Keratinocyte (primary cell): ENCODE data around the gene AXIN2. TPM values are rescaled to one million over a fixed set of nuclear protein-coding genes. Genes with fewer than 3 reads are reported as not detected.

Source experiments
- DNase-seq: peaks from one replicate; pipeline ENCODE4 v3.0.0-alpha.2; 2011; ENCODE audit warnings: low read depth, missing footprints, low spot score
- FAIRE-seq: peaks from 2 replicates; lab custom pipeline; 2011; peaks lifted over from hg19 to GRCh38; lab: Jason Lieb, UNC
- H2AFZ ChIP-seq: 2 replicates; pipeline ENCODE4 v1.6.0; 2012; ENCODE audit warnings: low read length, control low read depth, inconsistent platforms; ENCODE audit not compliant: control insufficient read depth
- H3K27ac ChIP-seq: 2 replicates; pipeline ENCODE4 v1.5.1; 2011; ENCODE audit warnings: low read length; ENCODE audit not compliant: control insufficient read depth, insufficient read depth
- H3K27me3 ChIP-seq: 3 replicates; pipeline ENCODE4 v1.6.0; 2011; ENCODE audit warnings: low read length; ENCODE audit not compliant: control insufficient read depth, insufficient read depth; ENCODE audit errors: extremely low read depth
- H3K36me3 ChIP-seq, 2 experiments: 2 replicates in 1 of 2; 3 replicates in 1 of 2; pipeline ENCODE4 v1.5.1; 2011; ENCODE audit warnings: low read length in 2 of 2, mild to moderate bottlenecking in 1 of 2; ENCODE audit not compliant: control insufficient read depth in 2 of 2, insufficient read depth in 2 of 2; ENCODE audit errors: extremely low read depth in 1 of 2
- H3K4me1 ChIP-seq: 3 replicates; pipeline ENCODE4 v1.5.1; 2011; ENCODE audit warnings: low read length; ENCODE audit not compliant: control insufficient read depth, insufficient read depth; ENCODE audit errors: extremely low read depth
- H3K4me2 ChIP-seq: 3 replicates; pipeline ENCODE4 v1.6.0; 2011; ENCODE audit warnings: low read depth, low read length; ENCODE audit not compliant: control insufficient read depth, insufficient read depth; ENCODE audit errors: extremely low read depth
- H3K4me3 ChIP-seq, 3 experiments: fragments of 200-600 bp in 1 of 3; sonication (generic) in 1 of 3; 2 replicates in 2 of 3; 3 replicates in 1 of 3; pipeline ENCODE4 v1.5.1; 2011 to 2016; ENCODE audit warnings: low read length in 3 of 3, mild to moderate bottlenecking in 3 of 3, control low read depth in 2 of 3, inconsistent platforms in 1 of 3, low read depth in 1 of 3, mixed read lengths in 1 of 3, mixed run types in 1 of 3, moderate library complexity in 1 of 3; ENCODE audit not compliant: control insufficient read depth in 2 of 3, insufficient read depth in 2 of 3; ENCODE audit errors: extremely low read depth in 1 of 3
- H3K79me2 ChIP-seq: 2 replicates; pipeline ENCODE4 v1.6.0; 2012; ENCODE audit warnings: low read length; ENCODE audit not compliant: control insufficient read depth, insufficient read depth
- H3K9ac ChIP-seq: 3 replicates; pipeline ENCODE4 v1.6.0; 2011; ENCODE audit warnings: low read length; ENCODE audit not compliant: control insufficient read depth, insufficient read depth; ENCODE audit errors: extremely low read depth
- H3K9me1 ChIP-seq: 3 replicates; pipeline ENCODE4 v1.6.0; 2011; ENCODE audit warnings: low read length; ENCODE audit not compliant: control insufficient read depth, insufficient read depth; ENCODE audit errors: extremely low read depth
- H3K9me3 ChIP-seq: 2 replicates; pipeline ENCODE4 v1.5.1; 2012; ENCODE audit warnings: low read depth, low read length; ENCODE audit not compliant: control insufficient read depth
- H4K20me1 ChIP-seq: 3 replicates; pipeline ENCODE4 v1.6.0; 2011; ENCODE audit warnings: low read length; ENCODE audit not compliant: control insufficient read depth, insufficient read depth; ENCODE audit errors: extremely low read depth
- CTCF ChIP-seq, 3 experiments: IDR thresholded peaks in 1 of 3; conservative IDR thresholded peaks in 1 of 3; optimal IDR thresholded peaks in 1 of 3; 2 replicates in 2 of 3; 3 replicates in 1 of 3; pipeline versions ENCODE3 to v1.5.1; 2011; ENCODE audit warnings: low read length in 3 of 3, mild to moderate bottlenecking in 3 of 3, moderate library complexity in 2 of 3, control low read depth in 1 of 3, inconsistent platforms in 1 of 3; ENCODE audit not compliant: insufficient read depth in 2 of 3; ENCODE audit errors: extremely low read depth in 1 of 3
- EZH2 ChIP-seq: IDR thresholded peaks from one replicate; pipeline ENCODE4 v1.6.1; 2012; ENCODE audit warnings: inconsistent platforms, mild to moderate bottlenecking, low read length, moderate library complexity
- dilution Hi-C: fragments of 300-500 bp; cut with MboI; formaldehyde crosslinking; loops from one replicate; pipeline ENCODE4 v1.7.0; 2020; ENCODE audit warnings: low sequenced_read_pairs; ENCODE audit not compliant: extremely low pct_ligation_motif_present
- polyA plus RNA-seq, 5 experiments: library from polyadenylated mRNA; depleted of rRNA in 3 of 5; stranded (reverse) in 3 of 5; stranded (forward) in 1 of 5; unstranded in 1 of 5; fragments of >200 nt; gene quantifications; 1 replicate in 1 of 5; 2 replicates in 3 of 5; 3 replicates in 1 of 5; pipeline versions ENCODE4 v1.2.1 to v1.2.3, GENCODE V29; 2011 to 2012; ENCODE audit warnings: missing spikeins in 2 of 5, low read depth in 1 of 5, low replicate concordance in 1 of 5

Gene AXIN2
- polyA plus RNA-seq, 1 donor (not counting 4 experiments of a cell fraction or from before 2014, with no cell fraction given): 0.14 TPM

DNA sequence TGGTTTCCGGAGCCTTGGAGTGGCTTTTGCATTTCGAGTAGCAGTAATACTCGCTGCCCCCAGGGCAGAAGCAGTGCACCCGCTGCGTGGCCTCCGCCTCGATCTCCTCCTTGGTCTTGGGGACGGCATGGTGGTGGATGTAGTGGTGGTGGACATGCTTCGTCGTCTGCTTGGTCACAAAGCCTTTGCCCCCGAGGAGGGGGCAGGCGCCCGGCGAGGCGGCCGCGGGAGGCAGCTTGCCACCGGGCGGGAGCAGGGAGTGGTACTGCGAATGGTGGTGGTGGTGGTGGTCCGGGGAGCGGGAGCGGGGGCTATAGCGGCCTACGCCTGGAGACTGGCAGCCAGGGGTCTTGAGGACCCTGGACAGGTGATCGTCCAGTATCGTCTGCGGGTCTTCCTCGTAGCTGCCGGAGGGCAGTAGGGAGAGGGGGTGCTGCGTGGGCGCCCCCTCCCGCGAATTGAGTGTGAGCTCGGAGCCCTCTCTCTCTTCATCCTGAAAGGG lies 24.1 kb downstream of the AXIN2 start:
- Histone ChIP-seq H3K36me3 (no peaks in the 10 kb centered on the region), H3K9ac (no peak overlapping the region), H3K9me3 (no peaks in the 10 kb centered on the region), H3K4me1 (no peaks in the 10 kb centered on the region), H3K27me3 (no peaks in the 10 kb centered on the region), H3K79me2 (no peaks in the 10 kb centered on the region), H3K4me2 (no peak overlapping the region), H3K27ac (no peak overlapping the region), H3K4me3 (no peak overlapping the region), H3K9me1 (no peaks in the 10 kb centered on the region), H2AFZ (no peak overlapping the region), H4K20me1 (no peaks in the 10 kb centered on the region)
- FAIRE-seq (no peak), DNase-seq (no peak)
- dilution Hi-C loops: no loop called here
- TF ChIP-seq CTCF (optimal IDR thresholded peaks at IDR 0.05 in 1 of 3, IDR thresholded peaks at IDR 0.05 in 1 of 3, conservative IDR thresholded peaks at IDR 0.05 in 1 of 3; ENCODE audit: extremely low read depth in 1 of 3, insufficient read depth in 2 of 3, low read length in 3 of 3) (no peak), EZH2 (no peak)

DNA sequence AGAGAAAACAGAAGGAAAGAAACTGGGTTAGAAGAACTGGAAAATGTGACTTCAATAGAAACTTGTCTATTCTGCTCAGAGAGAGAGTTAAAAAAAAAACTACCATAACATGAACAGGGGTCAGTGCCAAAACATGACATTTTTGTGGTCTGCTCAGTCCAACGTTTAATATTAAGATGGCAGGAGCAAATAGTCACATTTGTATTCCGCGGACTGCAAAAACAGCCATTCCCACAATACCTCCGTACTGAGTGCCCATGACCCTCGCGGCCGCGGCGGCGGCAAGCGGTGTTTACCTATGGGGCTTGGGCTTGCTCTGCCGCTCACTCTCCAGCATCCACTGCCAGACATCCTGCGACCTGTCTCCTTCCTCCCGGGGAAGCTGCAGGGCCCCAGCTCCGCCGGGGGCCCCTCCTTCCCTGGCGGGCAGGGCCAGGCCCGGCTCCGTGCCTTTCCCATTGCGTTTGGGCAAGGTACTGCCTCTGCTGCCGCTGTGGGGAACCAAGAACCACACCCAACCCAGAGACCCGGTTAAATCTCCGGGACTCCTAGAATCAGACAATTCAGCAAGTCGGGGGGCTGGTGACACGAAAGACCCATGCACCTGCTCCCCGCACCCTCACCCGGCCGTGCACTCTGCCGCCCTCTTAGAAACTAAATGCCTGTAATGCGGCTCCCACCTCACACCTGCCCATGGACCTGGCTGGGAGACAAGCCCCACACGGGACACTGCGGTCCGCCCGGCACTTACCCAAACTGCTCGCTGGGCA lies 24.7 kb downstream of the AXIN2 start:
- no peaks in the 10 kb centered on the region for H3K79me2 ChIP-seq
- H3K9me3 ChIP-seq: no peaks in the 10 kb centered on the region
- H3K9me1 ChIP-seq: no peaks in the 10 kb centered on the region
- H3K4me3 ChIP-seq: no peak overlapping the region
- TF ChIP-seq CTCF (optimal IDR thresholded peaks at IDR 0.05 in 1 of 3, IDR thresholded peaks at IDR 0.05 in 1 of 3, conservative IDR thresholded peaks at IDR 0.05 in 1 of 3; ENCODE audit: extremely low read depth in 1 of 3, insufficient read depth in 2 of 3, low read length in 3 of 3) (no peak), EZH2 (no peak)
- DNase-seq: no peak
- no peaks in the 10 kb centered on the region for H3K4me1 ChIP-seq
- no peak for FAIRE-seq
- dilution Hi-C loops: no loop called here
- H4K20me1 ChIP-seq: no peaks in the 10 kb centered on the region
- no peaks in the 10 kb centered on the region for H3K36me3 ChIP-seq
- no peak overlapping the region for H3K9ac ChIP-seq
- H3K27ac ChIP-seq: no peak overlapping the region
- no peaks in the 10 kb centered on the region for H3K27me3 ChIP-seq
- no peak overlapping the region for H2AFZ ChIP-seq
- H3K4me2 ChIP-seq: no peak overlapping the region
